Caco-2 (cell line): ENCODE measurements around the gene MRPS18A. TPM values are rescaled to one million over a fixed set of nuclear protein-coding genes. Genes with fewer than 3 reads are reported as not detected.

Experiments
- BruUV-seq: library from RNA; stranded (reverse); fragments of 400-500 nt; replicated peaks from 2 replicates; lab custom pipeline; 2021; lab: Mats Ljungman, UMichigan
- CTCF ChIA-PET: fragments of 300-600 bp; sonication (Branson Sonifier 250); formaldehyde crosslinking; loops from one replicate; lab custom pipeline; 2022; ENCODE audit warnings: antibody characterized with exemption; lab: Charles Lee
- POLR2A ChIA-PET: fragments of 300-600 bp; sonication (Branson Sonifier 250); formaldehyde crosslinking; loops from one replicate; lab custom pipeline; 2022; ENCODE audit warnings: antibody characterized with exemption; lab: Charles Lee
- DNase-seq, 2 experiments: peaks; one replicate each; pipeline versions ENCODE4 v3.0.0 to v3.0.0-alpha.2; 2020 to 2022
- H3K27me3 ChIP-seq: replicated peaks from 2 replicates; pipeline ENCODE4 v1.6.0; 2011; ENCODE audit warnings: low read length; ENCODE audit not compliant: control insufficient read depth, insufficient read depth
- H3K36me3 ChIP-seq: 2 replicates; pipeline ENCODE4 v1.5.1; 2011; ENCODE audit warnings: low read length; ENCODE audit not compliant: control insufficient read depth, insufficient read depth
- H3K4me1 ChIP-seq: fragments of 250-450 bp; sonication (Bioruptor Pico); 2 replicates; pipeline ENCODE4 v1.5.1; 2020; ENCODE audit warnings: mild to moderate bottlenecking
- H3K4me3 ChIP-seq: 2 replicates; pipeline ENCODE4 v1.5.1; 2011; ENCODE audit warnings: low read depth, mild to moderate bottlenecking, control low read depth, low read length
- H3K9me3 ChIP-seq: fragments of 250-450 bp; sonication (Bioruptor Pico); 2 replicates; pipeline ENCODE4 v1.5.1; 2020; ENCODE audit warnings: mild to moderate bottlenecking, moderate library complexity
- H3K27ac Mint-ChIP-seq: one replicate; pipeline ENCODE4 v1.8.0; 2022; ENCODE audit warnings: mixed read lengths; ENCODE audit not compliant: unreplicated experiment
- H3K27me3 Mint-ChIP-seq: one replicate; pipeline ENCODE4 v1.8.0; 2022; ENCODE audit warnings: mixed read lengths; ENCODE audit not compliant: insufficient read depth, unreplicated experiment
- H3K36me3 Mint-ChIP-seq: one replicate; pipeline ENCODE4 v1.8.0; 2022; ENCODE audit warnings: mild to moderate bottlenecking, mixed read lengths; ENCODE audit not compliant: insufficient read depth, unreplicated experiment
- H3K4me1 Mint-ChIP-seq: one replicate; pipeline ENCODE4 v1.8.0; 2022; ENCODE audit warnings: low read depth, mixed read lengths; ENCODE audit not compliant: unreplicated experiment
- H3K4me3 Mint-ChIP-seq: one replicate; pipeline ENCODE4 v1.8.0; 2022; ENCODE audit warnings: mild to moderate bottlenecking, moderate library complexity, mixed read lengths; ENCODE audit not compliant: unreplicated experiment
- H3K9me3 Mint-ChIP-seq: one replicate; pipeline ENCODE4 v1.8.0; 2022; ENCODE audit warnings: mixed read lengths; ENCODE audit not compliant: unreplicated experiment
- intact Hi-C: fragments of 100-400 bp; cut with micrococcal nuclease; formaldehyde crosslinking; loops from one replicate; pipeline ENCODE4 v1.10.0; 2022; ENCODE audit not compliant: unreplicated experiment
- total RNA-seq: library from RNA; stranded (reverse); gene quantifications from 2 replicates; pipeline ENCODE4 v1.2.3, GENCODE V29; 2022
- TF ChIP-seq, protein P1 (sequence below), 2 experiments: fragments of 200-600 bp in 1 of 2; IDR thresholded peaks; 1 replicate in 1 of 2; 2 replicates in 1 of 2; pipeline versions ENCODE4 v1.5.1 to v1.8.0; 2011 to 2022; ENCODE audit warnings: antibody characterized with exemption in 1 of 2, control low read depth in 1 of 2, inconsistent platforms in 1 of 2, low read depth in 1 of 2, low read length in 1 of 2, mild to moderate bottlenecking in 1 of 2, moderate library complexity in 1 of 2; ENCODE audit not compliant: insufficient read depth in 1 of 2, severe bottlenecking in 1 of 2, unreplicated experiment in 1 of 2

MRPS18A gene
- total RNA-seq, 1 experiment from 2014 or later, result 66.7 TPM

DNA sequence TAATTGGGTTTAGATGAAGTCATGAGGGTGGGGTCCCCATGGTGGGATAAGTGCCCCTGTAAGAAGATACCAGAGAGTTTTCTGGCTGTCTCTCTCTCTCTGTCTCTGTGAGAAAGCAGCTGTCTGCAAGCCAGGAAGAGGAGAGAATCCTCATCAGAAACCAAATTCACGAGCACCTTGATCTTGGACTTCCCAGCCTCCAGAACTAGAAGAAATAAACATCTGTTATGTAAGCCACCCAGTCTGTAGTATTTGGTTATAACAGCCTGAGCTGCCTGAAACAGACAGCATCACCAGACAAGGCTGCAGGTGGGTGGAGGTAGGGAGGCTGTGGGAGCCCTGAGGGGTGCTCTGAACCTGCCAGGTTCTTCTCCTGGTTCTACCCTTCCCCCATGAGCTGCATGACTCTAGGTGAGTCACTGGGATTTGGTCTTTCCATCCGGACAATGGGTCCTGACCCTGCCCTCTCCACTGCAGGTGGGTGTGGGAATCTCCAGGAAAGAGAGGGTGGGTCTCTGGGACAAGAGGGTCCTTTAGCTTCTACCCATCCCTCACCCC lies 48.1 kb upstream of the MRPS18A start:
- BruUV-seq, result no TSS peak
- Histone ChIP-seq H3K27me3 (no peaks in the 10 kb centered on the region), H3K4me1 (no peaks in the 10 kb centered on the region), H3K9me3 (peaks cover 4% of the 10 kb centered on the region), H3K36me3 (no peaks in the 10 kb centered on the region), H3K4me3 (no peak overlapping the region)
- ChIA-PET CTCF (no interaction called here), POLR2A (no interaction called here)
- Mint-ChIP-seq H3K4me1 (peaks cover 6% of the 10 kb centered on the region), H3K27ac (no peak overlapping the region), H3K27me3 (no peaks in the 10 kb centered on the region), H3K4me3 (no peak overlapping the region), H3K9me3 (peaks cover 13% of the 10 kb centered on the region), H3K36me3 (no peaks in the 10 kb centered on the region)
- intact Hi-C loops, result no loop called here
- no peak for DNase-seq
- TF ChIP-seq, protein P1, sequence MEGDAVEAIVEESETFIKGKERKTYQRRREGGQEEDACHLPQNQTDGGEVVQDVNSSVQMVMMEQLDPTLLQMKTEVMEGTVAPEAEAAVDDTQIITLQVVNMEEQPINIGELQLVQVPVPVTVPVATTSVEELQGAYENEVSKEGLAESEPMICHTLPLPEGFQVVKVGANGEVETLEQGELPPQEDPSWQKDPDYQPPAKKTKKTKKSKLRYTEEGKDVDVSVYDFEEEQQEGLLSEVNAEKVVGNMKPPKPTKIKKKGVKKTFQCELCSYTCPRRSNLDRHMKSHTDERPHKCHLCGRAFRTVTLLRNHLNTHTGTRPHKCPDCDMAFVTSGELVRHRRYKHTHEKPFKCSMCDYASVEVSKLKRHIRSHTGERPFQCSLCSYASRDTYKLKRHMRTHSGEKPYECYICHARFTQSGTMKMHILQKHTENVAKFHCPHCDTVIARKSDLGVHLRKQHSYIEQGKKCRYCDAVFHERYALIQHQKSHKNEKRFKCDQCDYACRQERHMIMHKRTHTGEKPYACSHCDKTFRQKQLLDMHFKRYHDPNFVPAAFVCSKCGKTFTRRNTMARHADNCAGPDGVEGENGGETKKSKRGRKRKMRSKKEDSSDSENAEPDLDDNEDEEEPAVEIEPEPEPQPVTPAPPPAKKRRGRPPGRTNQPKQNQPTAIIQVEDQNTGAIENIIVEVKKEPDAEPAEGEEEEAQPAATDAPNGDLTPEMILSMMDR (IDR thresholded peaks at IDR 0.05; ENCODE audit: insufficient read depth in 1 of 2, low read depth in 1 of 2, low read length in 1 of 2, severe bottlenecking in 1 of 2, unreplicated experiment in 1 of 2), result no peak

DNA sequence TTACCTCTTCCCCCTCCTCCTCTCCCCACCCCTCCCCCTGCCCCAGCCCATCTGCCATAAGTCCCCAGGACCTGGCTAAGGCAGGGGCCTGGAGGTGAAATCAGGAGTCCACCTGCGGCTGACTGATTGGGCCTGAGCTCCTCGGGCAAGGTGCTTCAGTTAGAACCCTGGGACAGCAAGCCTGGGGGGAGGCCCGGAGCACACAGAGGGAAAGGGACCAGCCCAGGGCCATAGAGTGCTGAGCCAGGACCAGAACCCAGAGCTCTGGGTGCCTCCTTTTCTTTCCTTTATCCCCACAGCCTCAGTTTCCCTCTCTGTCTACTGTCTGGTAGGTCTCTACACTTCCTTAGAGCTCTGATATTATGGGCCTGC lies 46.7 kb upstream of the MRPS18A start:
- H3K9me3 Mint-ChIP-seq, result peaks cover 20% of the 10 kb centered on the region
- no peaks in the 10 kb centered on the region for H3K27me3 Mint-ChIP-seq
- Histone ChIP-seq H3K9me3 (peaks cover 12% of the 10 kb centered on the region), H3K4me3 (no peak overlapping the region), H3K4me1 (no peaks in the 10 kb centered on the region), H3K27me3 (no peaks in the 10 kb centered on the region), H3K36me3 (no peaks in the 10 kb centered on the region)
- no peaks in the 10 kb centered on the region for H3K36me3 Mint-ChIP-seq
- H3K4me1 Mint-ChIP-seq, result peaks cover 6% of the 10 kb centered on the region
- no TSS peak for BruUV-seq
- TF ChIP-seq, protein P1 (IDR thresholded peaks at IDR 0.05; ENCODE audit: insufficient read depth in 1 of 2, low read depth in 1 of 2, low read length in 1 of 2, severe bottlenecking in 1 of 2, unreplicated experiment in 1 of 2), result no peak
- intact Hi-C loops, result no loop called here
- no peak overlapping the region for H3K4me3 Mint-ChIP-seq
- no peak for DNase-seq
- POLR2A ChIA-PET, result no interaction called here
- no peak overlapping the region for H3K27ac Mint-ChIP-seq
- CTCF ChIA-PET, result interaction anchor here (0.6 kb wide), 1 partner anchor 77 kb away, joined by 3 read pairs; no protein-coding TSS in a partner anchor

DNA sequence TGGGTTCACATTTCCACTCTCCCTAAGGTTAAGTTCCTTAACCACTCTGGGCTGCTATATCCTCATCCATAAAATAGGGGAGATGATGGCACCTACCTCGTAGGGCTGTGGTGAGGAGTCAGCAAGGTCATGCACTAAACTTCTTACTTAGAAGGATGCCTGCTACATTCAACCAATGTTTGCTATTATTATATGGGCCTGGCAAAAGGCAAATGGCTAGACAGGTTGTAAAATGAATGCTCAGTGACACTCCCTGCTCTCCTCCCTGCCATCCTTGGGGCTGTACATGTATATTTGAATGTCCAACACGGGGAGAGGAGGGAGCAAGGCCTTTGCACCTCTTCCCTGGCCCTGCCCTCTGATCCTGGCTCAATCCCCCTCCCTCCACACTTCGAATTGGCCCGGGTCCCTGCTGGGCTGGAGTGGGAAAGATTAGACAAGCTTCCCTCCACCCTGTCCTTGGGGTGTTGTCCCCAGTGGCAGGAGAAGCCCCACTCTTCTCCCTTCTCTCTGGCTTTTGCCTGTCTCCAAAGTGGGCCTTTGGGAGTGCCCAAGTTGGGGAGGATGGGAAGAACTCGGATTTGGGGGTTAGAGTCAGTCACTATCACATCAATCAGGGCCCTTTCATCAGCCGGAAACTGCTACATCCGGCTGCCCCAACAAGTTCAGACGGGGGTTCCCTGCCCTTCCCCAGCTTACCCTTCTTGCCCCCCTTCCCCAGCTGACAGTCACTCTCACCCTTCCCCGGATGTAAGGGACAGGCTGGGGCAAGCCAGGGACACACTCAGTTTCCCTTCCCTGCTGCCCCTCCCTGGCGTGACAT lies 46.1 kb upstream of the MRPS18A start:
- Mint-ChIP-seq H3K27me3 (no peaks in the 10 kb centered on the region), H3K9me3 (peaks cover 20% of the 10 kb centered on the region), H3K4me1 (peaks cover 6% of the 10 kb centered on the region), H3K36me3 (no peaks in the 10 kb centered on the region), H3K4me3 (no peak overlapping the region), H3K27ac (no peak overlapping the region)
- POLR2A ChIA-PET, result no interaction called here
- CTCF ChIA-PET, result no interaction called here
- intact Hi-C loops, result no loop called here
- Histone ChIP-seq H3K36me3 (no peaks in the 10 kb centered on the region), H3K9me3 (peaks cover 12% of the 10 kb centered on the region), H3K4me1 (no peaks in the 10 kb centered on the region), H3K27me3 (no peaks in the 10 kb centered on the region), H3K4me3 (no peak overlapping the region)
- TF ChIP-seq, protein P1 (IDR thresholded peaks at IDR 0.05; ENCODE audit: insufficient read depth in 1 of 2, low read depth in 1 of 2, low read length in 1 of 2, severe bottlenecking in 1 of 2, unreplicated experiment in 1 of 2), result no peak
- no TSS peak for BruUV-seq
- DNase-seq, result no peak
